Ishikawa (cell line): ENCODE results near the gene UQCRFS1.

ENCODE experiments used
- EP300 ChIP-seq: IDR thresholded peaks from 2 replicates; pipeline ENCODE4 v1.6.1; 2012; ENCODE audit warnings: borderline replicate concordance
- FOXM1 ChIP-seq: IDR thresholded peaks from 2 replicates; pipeline ENCODE4 v1.6.1; 2012; ENCODE audit warnings: low read depth, borderline replicate concordance
- MAX ChIP-seq: IDR thresholded peaks from 2 replicates; pipeline ENCODE4 v1.6.1; 2012
- RAD21 ChIP-seq: IDR thresholded peaks from 2 replicates; pipeline ENCODE4 v1.6.1; 2012; ENCODE audit warnings: low read depth
- REST ChIP-seq: IDR thresholded peaks from 2 replicates; pipeline ENCODE4 v1.6.1; 2012; ENCODE audit warnings: low read depth, mild to moderate bottlenecking
- TAF1 ChIP-seq: IDR thresholded peaks from 2 replicates; pipeline ENCODE4 v1.6.1; 2012; ENCODE audit warnings: low read depth, mild to moderate bottlenecking

- TF ChIP-seq MAX (no peak), REST (no peak), RAD21 (no peak), EP300 (no peak), FOXM1 (no peak), TAF1 (no peak)
Measured at GRCh38 chr19:29255912-29256311, 43.0 kb upstream of the UQCRFS1 start.
